ENCODE data around the gene ELOVL6. TPM values are rescaled to one million over a fixed set of nuclear protein-coding genes. Genes with fewer than 3 reads are reported as not detected.

ELOVL6 gene
- 22.7 and 23.5 TPM in 2 replicates for total RNA-seq (2022)
- percentile 72 among the genes with signal in this experiment for Bru-seq, nascent RNA
- BruChase-seq, experiment 1, labeled RNA remaining after a 6-hour chase, result percentile 63 among the genes with signal in this experiment
- BruChase-seq, experiment 2, labeled RNA remaining after a 2-hour chase, result percentile 65 among the genes with signal in this experiment
- long read RNA-seq, full-length matches to known transcripts, result 34 of 48 reads
- long read RNA-seq, partial matches to known transcripts, result 1 of 48 reads
- long read RNA-seq, other reads (novel, unspliced or antisense), result 13 of 48 reads

- POLR2A ChIA-PET, result interaction anchor here (0.6 to 4.6 kb wide), 29 partner anchors 21 to 1443 kb away, joined by 3 to 39 read pairs (median 4); no protein-coding TSS in a partner anchor
- peak; percentile 93 for DNase-seq (ENCODE audit: unreplicated experiment)
- no peaks in the 10 kb centered on the region for H3K9me3 Mint-ChIP-seq (ENCODE audit: unreplicated experiment)
- H3K36me3 Mint-ChIP-seq (ENCODE audit: insufficient read depth, unreplicated experiment), result peaks cover 4% of the 10 kb centered on the region
- H3K27me3 Mint-ChIP-seq (ENCODE audit: insufficient read depth, unreplicated experiment), result no peaks in the 10 kb centered on the region
- H3K27ac Mint-ChIP-seq (ENCODE audit: low read depth, unreplicated experiment), result peak within 1 kb of the TSS; percentile 18
- TF ChIP-seq CTCF (IDR thresholded peaks at IDR 0.05; ENCODE audit: unreplicated experiment), result no peak
- CTCF ChIA-PET, result interaction anchor here (0.6 to 3.5 kb wide), 17 partner anchors 9 to 319 kb away, joined by 3 to 28 read pairs (median 4); no protein-coding TSS in a partner anchor
- BruUV-seq (replicated peaks), result no TSS peak
- peaks cover 16% of the 10 kb centered on the region for H3K4me1 Mint-ChIP-seq (ENCODE audit: insufficient read depth, unreplicated experiment)
- intact Hi-C loops (cut with micrococcal nuclease), result loop anchor here (5.0 to 10.0 kb wide), 2 partner anchors 114 to 309 kb away; no protein-coding TSS in a partner anchor
- H3K4me3 Mint-ChIP-seq (ENCODE audit: unreplicated experiment), result peak within 1 kb of the TSS; percentile 86
Observed at GRCh38 chr4:110198435-110199416, at the start of gene ELOVL6. Gene ELOVL6, minus strand, starts transcription at chr4:110198615. Its CDS starts 280 bp downstream, at chr4:110198335.

- BruUV-seq (replicated peaks), result no TSS peak
- no peaks in the 10 kb centered on the region for H3K27me3 Mint-ChIP-seq (ENCODE audit: insufficient read depth, unreplicated experiment)
- ChIA-PET POLR2A (interaction anchor here (0.6 to 0.7 kb wide), 2 partner anchors 15 to 29 kb away, joined by 3 to 6 read pairs; no protein-coding TSS in a partner anchor), CTCF (no interaction called here)
- H3K36me3 Mint-ChIP-seq (ENCODE audit: insufficient read depth, unreplicated experiment), result no peaks in the 10 kb centered on the region
- no peak for TF ChIP-seq CTCF (IDR thresholded peaks at IDR 0.05; ENCODE audit: unreplicated experiment)
- no peak overlapping the region for H3K4me3 Mint-ChIP-seq (ENCODE audit: unreplicated experiment)
- H3K9me3 Mint-ChIP-seq (ENCODE audit: unreplicated experiment), result no peaks in the 10 kb centered on the region
- intact Hi-C loops (cut with micrococcal nuclease), result no loop called here
- no peak for DNase-seq (ENCODE audit: unreplicated experiment)
- H3K4me1 Mint-ChIP-seq (ENCODE audit: insufficient read depth, unreplicated experiment), result peaks cover 6% of the 10 kb centered on the region
- H3K27ac Mint-ChIP-seq (ENCODE audit: low read depth, unreplicated experiment), result no peak overlapping the region
Observed at GRCh38 chr4:110248100-110248499, 49.7 kb upstream of the ELOVL6 start.

GRCh38 chr4:110247591-110247990, 49.2 kb upstream of the ELOVL6 start:
- Mint-ChIP-seq H3K4me1 (ENCODE audit: insufficient read depth, unreplicated experiment) (peaks cover 6% of the 10 kb centered on the region), H3K27ac (ENCODE audit: low read depth, unreplicated experiment) (no peak overlapping the region), H3K4me3 (ENCODE audit: unreplicated experiment) (no peak overlapping the region), H3K36me3 (ENCODE audit: insufficient read depth, unreplicated experiment) (no peaks in the 10 kb centered on the region), H3K27me3 (ENCODE audit: insufficient read depth, unreplicated experiment) (no peaks in the 10 kb centered on the region), H3K9me3 (ENCODE audit: unreplicated experiment) (no peaks in the 10 kb centered on the region)
- ChIA-PET POLR2A (interaction anchor here (0.7 kb wide), 1 partner anchor 30 kb away, joined by 3 read pairs; no protein-coding TSS in a partner anchor), CTCF (interaction anchor here (0.6 kb wide), 1 partner anchor 250 kb away, joined by 5 read pairs; no protein-coding TSS in a partner anchor)
- no TSS peak for BruUV-seq (replicated peaks)
- TF ChIP-seq CTCF (IDR thresholded peaks at IDR 0.05; ENCODE audit: unreplicated experiment), result no peak
- DNase-seq (ENCODE audit: unreplicated experiment), result no peak
- intact Hi-C loops (cut with micrococcal nuclease), result no loop called here

- intact Hi-C loops (cut with micrococcal nuclease), result no loop called here
- POLR2A ChIA-PET, result no interaction called here
- BruUV-seq (replicated peaks), result no TSS peak
- peaks cover 6% of the 10 kb centered on the region for H3K4me1 Mint-ChIP-seq (ENCODE audit: insufficient read depth, unreplicated experiment)
- CTCF ChIA-PET, result interaction anchor here (1.3 to 1.8 kb wide), 2 partner anchors 196 to 263 kb away, joined by 4 to 5 read pairs; no protein-coding TSS in a partner anchor
- no peak overlapping the region for H3K27ac Mint-ChIP-seq (ENCODE audit: low read depth, unreplicated experiment)
- no peaks in the 10 kb centered on the region for H3K36me3 Mint-ChIP-seq (ENCODE audit: insufficient read depth, unreplicated experiment)
- H3K27me3 Mint-ChIP-seq (ENCODE audit: insufficient read depth, unreplicated experiment), result no peaks in the 10 kb centered on the region
- TF ChIP-seq CTCF (IDR thresholded peaks at IDR 0.05; ENCODE audit: unreplicated experiment), result no peak
- no peaks in the 10 kb centered on the region for H3K9me3 Mint-ChIP-seq (ENCODE audit: unreplicated experiment)
- peak; percentile 45 for DNase-seq (ENCODE audit: unreplicated experiment)
- H3K4me3 Mint-ChIP-seq (ENCODE audit: unreplicated experiment), result no peak overlapping the region
Observed at GRCh38 chr4:110245577-110245976, 47.2 kb upstream of the ELOVL6 start.

All from MCF 10A (cell line).